GM12874 (cell line): Measurements from ENCODE around the gene TMEM18.

Experiments
- CTCF ChIP-seq: IDR thresholded peaks from 2 replicates; pipeline ENCODE4 v1.5.1; 2011; ENCODE audit warnings: low read depth, mild to moderate bottlenecking, control low read depth, low read length, moderate library complexity; ENCODE audit not compliant: insufficient read depth

The TMEM18 gene

DNA sequence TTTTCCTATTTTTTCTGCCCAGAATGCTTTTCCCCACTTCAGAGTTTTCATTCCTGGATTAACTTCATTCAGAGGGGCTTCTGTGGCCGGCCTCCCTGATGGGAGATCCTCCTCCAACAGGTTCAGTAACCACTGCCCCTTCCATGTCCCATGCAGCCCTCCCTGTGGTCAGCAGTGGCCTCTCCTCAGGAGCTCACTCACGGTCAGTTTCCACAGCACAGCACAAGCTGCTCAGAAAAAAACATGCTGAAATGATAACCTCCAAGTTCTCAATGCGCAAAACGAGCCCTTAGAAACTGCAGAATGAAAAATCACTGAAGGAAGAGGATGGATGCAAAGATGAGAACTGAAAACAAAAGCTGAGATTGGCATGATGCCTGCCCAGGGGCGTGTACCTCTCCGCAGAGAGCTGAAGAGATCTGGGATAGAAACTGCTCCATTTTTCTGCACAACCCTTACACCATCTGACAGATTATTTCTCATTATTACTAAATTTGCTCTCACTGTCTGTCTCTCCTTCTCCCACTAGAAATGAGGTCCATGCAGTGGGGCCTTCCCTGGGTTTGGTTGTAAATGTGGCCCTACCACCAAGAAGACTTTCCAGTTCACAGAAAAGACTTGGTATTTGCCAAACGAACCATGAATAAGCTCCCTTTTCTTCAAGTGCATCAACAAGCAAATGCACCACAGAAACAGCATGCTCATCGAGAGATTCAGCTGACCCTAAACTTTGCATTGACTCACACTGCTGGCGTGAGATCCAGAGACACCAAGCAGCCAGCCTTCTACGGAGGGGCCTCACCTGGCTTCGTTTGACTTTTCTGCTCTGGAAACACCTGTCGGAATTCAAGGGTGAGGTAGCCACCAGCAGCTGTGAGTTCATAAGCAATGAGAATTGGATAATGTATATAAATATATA, 51.5 kb downstream of the TMEM18 start:
- TF ChIP-seq CTCF = no peak

- TF ChIP-seq CTCF = no peak
These were observed 52.5 kb downstream of the TMEM18 start for GRCh38 chr2:624551-625347.

DNA sequence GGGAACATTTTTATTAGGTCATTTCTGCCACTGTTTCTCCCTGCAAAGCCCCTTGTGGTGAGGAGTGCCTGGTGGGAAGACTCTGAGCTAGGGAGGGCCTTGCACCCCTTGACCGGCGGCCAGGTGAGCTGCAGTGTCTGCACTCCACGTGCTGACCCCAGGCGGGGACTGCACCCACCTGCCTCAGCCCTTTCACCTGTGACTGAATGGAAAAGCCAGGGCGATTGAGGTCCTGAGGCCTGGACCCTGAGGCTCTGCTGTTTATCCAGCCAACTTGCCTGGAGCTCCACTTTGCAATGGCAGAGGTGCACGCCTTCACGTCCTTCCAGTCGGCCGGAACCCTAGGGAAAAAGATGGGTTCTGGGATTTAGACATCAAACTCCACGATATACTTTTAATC, 53.1 kb downstream of the TMEM18 start:
- TF ChIP-seq CTCF = no peak

DNA sequence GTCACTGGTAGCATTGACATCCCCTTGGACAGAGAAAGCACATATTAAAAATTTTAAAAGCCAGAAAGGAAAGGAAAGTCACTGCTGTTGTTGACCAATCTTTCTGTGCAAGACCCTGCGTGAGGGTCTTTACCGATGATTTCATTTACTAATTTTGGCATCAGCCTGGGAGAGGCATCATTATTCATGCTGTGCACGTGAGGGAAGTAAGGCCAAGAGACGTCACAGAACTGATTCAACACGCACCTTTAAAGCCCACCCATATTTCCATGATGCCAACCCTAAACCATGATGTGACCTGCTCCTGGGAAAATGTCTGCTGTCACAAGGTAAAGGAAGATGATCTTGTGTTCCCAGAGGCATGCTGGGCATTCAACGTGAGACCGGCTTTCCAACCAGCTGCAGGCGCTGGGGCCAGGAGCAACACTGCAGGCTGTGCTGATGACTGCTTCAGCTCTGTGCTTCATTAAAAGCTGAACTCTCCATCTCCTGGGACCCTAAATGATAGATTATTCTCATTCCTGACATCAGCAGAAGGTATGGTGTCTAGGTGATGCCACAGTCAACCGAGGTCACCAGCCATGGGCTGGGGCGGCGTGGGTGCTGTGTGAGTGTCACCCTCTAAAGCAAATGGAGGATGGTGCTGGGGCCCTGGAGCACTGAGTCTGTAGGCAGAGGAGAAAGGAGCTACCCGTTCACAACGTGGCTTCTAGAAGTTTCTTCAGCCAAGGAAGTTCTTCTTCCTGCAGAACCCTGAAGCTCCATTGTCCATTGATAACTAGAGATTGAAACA, 53.9 kb downstream of the TMEM18 start:
- no peak for TF ChIP-seq CTCF

DNA sequence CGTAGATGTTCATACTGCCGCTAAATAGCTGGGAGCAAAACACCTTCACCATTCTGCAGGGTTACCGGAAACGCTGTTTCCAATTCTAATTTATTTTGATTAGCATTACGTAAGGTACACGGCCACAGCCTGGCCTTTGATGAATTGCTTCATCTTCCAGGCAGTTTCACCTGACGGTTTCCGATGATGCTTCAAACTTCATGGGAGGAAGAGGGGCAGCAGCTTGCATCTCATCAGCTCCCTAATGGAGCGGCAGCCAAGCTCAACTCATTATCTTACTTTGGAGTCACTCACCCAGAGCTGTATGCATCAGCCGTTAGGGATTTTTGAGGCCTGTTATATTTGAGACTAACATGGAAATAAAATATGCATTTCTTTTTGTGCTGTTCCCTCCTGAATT, 54.8 kb downstream of the TMEM18 start:
- no peak for TF ChIP-seq CTCF

DNA sequence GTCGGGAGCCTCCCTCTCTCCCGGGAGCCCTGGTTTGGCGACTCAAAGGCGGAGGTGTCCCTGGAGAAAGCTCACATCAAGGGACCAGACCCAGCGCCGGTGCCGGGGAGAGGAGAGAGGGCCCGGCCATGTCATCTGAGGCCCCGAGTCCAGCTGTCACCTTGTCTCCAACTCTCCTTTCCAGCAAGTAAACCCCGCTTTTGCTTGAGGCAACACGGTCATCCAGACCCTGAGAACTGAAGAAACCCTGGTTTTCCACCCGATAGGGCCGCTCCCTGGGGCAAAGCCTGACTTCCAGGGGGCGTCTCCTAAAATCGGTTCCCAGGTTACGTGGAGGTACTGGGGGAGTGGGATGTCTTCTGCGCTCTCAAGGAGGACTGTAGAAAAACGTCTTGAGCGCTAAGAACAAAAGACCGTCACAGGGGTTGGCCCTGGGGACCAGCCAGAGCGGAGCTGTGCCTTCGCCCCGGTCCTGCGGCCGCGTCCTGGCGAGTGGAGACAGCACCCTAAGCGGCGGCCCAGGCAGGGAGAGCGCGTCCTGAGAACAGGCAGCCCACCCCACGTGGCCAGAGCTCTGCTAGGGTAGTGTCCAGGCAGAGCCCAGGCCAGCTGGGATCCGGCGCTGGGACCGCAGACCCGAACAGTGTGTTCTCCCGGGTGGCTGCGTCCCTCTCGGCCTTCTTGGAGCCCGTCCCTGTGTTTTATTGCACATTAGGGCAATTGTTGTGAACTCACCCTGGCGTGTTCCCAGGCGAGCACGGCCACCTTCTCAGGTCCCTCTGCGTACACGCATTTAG, 55.7 kb downstream of the TMEM18 start:
- no peak for TF ChIP-seq CTCF
